Esophagus muscularis mucosa (tissue), 4 donors: ENCODE measurements around the gene GLCE.

Experiments used
- CTCF ChIP-seq, 3 experiments: fragments of 200-600 bp in 2 of 3; fragments of 450-650 bp in 1 of 3; sonication (generic) in 2 of 3; IDR thresholded peaks; one replicate each; pipeline ENCODE4 v1.5.1; 2017 to 2019; ENCODE audit warnings: antibody characterized with exemption in 3 of 3, mild to moderate bottlenecking in 2 of 3, moderate library complexity in 1 of 3
- EP300 ChIP-seq: sonication (generic); formaldehyde crosslinking; IDR thresholded peaks from one replicate; pipeline ENCODE4 v1.6.1; 2017; ENCODE audit warnings: antibody characterized with exemption
- POLR2AphosphoS5 ChIP-seq, 2 donors: sonication (generic); formaldehyde crosslinking; IDR thresholded peaks; one replicate each; pipeline ENCODE4 v1.6.1; 2017; ENCODE audit warnings: antibody characterized with exemption in 2 of 2

- TF ChIP-seq CTCF (IDR thresholded peaks at IDR 0.05) (no peak), EP300 (no peak), POLR2AphosphoS5 (IDR thresholded peaks at IDR 0.05) (no peak)
Measured at GRCh38 chr15:69141833-69142232, 18.6 kb upstream of the GLCE start.
